Chondrocyte (in vitro differentiated cells): ENCODE results near the gene CARNS1. TPM values are rescaled to one million over a fixed set of nuclear protein-coding genes. Genes with fewer than 3 reads are reported as not detected.

Experiments used
- DNase-seq: peaks from one replicate; pipeline ENCODE4 v3.0.0; 2021; ENCODE audit warnings: mixed read lengths, low spot score
- H3K27ac Mint-ChIP-seq: one replicate; pipeline ENCODE4 v1.8.0; 2021; ENCODE audit warnings: mild to moderate bottlenecking, moderate library complexity, mixed read lengths; ENCODE audit not compliant: unreplicated experiment
- H3K27me3 Mint-ChIP-seq: 2 replicates; pipeline ENCODE4 v1.8.0; 2021; ENCODE audit warnings: low read depth, mixed read lengths
- H3K36me3 Mint-ChIP-seq: 2 replicates; pipeline ENCODE4 v1.8.0; 2021; ENCODE audit warnings: low read depth, mixed read lengths
- H3K4me1 Mint-ChIP-seq: 2 replicates; pipeline ENCODE4 v1.8.0; 2021; ENCODE audit warnings: low read depth, mild to moderate bottlenecking, mixed read lengths
- H3K4me3 Mint-ChIP-seq: one replicate; pipeline ENCODE4 v1.8.0; 2021; ENCODE audit warnings: mild to moderate bottlenecking, moderate library complexity, mixed read lengths; ENCODE audit not compliant: unreplicated experiment
- H3K9me3 Mint-ChIP-seq: 2 replicates; pipeline ENCODE4 v1.8.0; 2021; ENCODE audit warnings: low read depth, mixed read lengths
- total RNA-seq: library from RNA; stranded (reverse); gene quantifications from 3 replicates; pipeline ENCODE4 v1.2.1, GENCODE V29; 2021
- TF ChIP-seq, protein P1 (sequence below): fragments of 200-600 bp; sonication (generic); IDR thresholded peaks from 2 replicates; pipeline ENCODE4 v1.5.0; 2021; ENCODE audit warnings: antibody characterized with exemption, mild to moderate bottlenecking, moderate library complexity

The CARNS1 gene
- total RNA-seq, 1 donor from 2014 or later, result 1.8 TPM

DNA sequence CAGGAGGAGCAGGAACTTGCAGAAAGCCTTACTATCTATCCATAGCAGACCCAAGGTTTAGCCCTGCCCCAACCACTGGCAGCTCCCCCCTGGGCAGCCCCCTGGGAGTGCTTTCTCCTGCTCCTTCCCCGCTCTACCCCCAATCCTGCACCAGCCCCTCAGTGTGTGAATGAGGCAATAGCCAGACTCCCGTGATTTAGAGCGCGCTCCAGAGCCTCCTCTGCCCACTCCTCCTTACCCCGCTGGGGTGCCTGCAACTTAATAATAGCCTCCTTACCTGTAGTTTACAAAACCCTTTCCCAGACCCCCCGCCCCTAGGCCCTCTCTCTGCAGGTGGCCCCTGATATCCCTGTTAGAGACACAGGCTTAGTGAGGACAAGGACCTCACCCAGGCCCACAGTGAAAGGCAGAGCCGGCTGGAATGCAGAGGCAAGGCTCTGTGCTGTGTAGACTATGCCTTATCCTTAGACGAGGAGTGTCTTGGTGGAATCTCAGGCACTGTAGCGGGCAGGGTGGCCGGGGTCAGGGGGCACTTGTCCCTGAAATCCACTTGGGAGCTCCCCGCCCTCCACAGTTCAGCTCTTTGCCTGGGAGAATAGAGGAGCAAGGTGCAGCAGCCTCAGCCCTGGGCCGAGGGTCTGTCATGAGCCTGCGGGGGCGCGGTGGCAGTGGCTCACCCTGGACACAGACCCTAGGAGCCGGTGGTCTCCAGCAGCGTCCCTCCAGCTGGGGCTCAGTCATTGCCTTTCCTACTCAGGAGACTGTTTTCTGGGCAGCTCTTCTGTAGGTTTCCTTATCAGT is 4.3 kb upstream of the CARNS1 start:
- Mint-ChIP-seq H3K36me3 (peaks cover 1% of the 10 kb centered on the region), H3K9me3 (no peaks in the 10 kb centered on the region), H3K27ac (no peak overlapping the region), H3K4me1 (peaks cover 3% of the 10 kb centered on the region), H3K4me3 (no peak overlapping the region), H3K27me3 (peaks cover 11% of the 10 kb centered on the region)
- no peak for DNase-seq
- TF ChIP-seq, protein P1, sequence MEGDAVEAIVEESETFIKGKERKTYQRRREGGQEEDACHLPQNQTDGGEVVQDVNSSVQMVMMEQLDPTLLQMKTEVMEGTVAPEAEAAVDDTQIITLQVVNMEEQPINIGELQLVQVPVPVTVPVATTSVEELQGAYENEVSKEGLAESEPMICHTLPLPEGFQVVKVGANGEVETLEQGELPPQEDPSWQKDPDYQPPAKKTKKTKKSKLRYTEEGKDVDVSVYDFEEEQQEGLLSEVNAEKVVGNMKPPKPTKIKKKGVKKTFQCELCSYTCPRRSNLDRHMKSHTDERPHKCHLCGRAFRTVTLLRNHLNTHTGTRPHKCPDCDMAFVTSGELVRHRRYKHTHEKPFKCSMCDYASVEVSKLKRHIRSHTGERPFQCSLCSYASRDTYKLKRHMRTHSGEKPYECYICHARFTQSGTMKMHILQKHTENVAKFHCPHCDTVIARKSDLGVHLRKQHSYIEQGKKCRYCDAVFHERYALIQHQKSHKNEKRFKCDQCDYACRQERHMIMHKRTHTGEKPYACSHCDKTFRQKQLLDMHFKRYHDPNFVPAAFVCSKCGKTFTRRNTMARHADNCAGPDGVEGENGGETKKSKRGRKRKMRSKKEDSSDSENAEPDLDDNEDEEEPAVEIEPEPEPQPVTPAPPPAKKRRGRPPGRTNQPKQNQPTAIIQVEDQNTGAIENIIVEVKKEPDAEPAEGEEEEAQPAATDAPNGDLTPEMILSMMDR, result no peak

DNA sequence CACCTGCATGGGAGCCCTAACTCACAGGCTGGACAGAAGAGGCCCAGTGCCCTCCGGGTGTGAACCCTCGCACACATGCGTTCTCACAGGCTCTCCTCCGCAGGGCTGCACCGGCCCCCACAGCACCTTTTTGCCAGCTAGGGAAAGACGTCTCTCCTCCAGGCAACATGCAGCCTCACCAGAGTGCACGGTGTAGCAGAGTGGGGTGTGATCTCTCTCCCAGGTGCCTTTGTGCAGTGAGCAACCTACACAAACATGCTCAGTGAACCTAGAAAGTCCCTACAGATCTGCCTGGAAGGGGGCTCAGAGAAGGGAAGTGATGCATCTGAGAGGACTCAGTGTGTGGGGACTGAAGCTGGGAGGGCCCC is 3.7 kb upstream of the CARNS1 start:
- H3K4me1 Mint-ChIP-seq, result peaks cover 9% of the 10 kb centered on the region
- H3K27ac Mint-ChIP-seq, result no peak overlapping the region
- TF ChIP-seq, protein P1, result no peak
- H3K4me3 Mint-ChIP-seq, result no peak overlapping the region
- H3K9me3 Mint-ChIP-seq, result no peaks in the 10 kb centered on the region
- H3K27me3 Mint-ChIP-seq, result peaks cover 11% of the 10 kb centered on the region
- no peak for DNase-seq
- H3K36me3 Mint-ChIP-seq, result peaks cover 1% of the 10 kb centered on the region

DNA sequence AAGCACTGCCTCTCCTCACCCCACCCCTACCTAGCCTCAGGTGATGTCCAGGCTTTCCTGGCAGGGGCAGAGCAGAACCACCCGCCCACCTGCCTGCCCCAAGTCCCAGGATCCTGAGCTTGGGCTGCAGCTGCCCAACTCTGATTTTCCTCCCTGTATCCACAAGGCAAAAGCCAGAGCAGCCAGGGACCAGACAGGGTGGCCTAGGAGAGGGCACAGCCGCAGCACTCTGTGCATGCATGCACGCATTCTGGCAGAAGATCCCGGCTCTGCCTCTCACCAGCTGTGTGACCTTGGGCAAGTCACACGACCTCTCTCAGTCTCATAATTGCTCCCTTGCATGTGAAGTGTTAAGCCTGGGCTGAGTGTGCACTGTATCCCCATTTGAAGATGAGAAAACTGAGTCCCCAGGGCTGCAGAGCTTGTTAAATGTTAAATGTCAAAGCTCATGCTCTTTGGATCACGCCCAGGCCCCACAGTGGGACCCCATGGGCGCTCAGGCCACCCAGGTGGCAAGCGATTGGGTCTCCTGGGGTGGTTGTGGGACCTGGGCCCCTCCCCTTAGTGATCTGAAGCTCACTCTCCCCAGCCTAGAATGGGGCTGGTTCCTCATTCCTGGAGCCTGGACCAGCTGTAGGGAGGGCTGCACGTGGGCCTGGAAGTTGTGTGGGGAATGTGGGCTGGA is 2.8 kb upstream of the CARNS1 start:
- TF ChIP-seq, protein P1, result no peak
- Mint-ChIP-seq H3K27ac (no peak overlapping the region), H3K4me3 (no peak overlapping the region), H3K4me1 (peaks cover 13% of the 10 kb centered on the region), H3K27me3 (peaks cover 11% of the 10 kb centered on the region), H3K36me3 (peaks cover 1% of the 10 kb centered on the region), H3K9me3 (no peaks in the 10 kb centered on the region)
- no peak for DNase-seq

DNA sequence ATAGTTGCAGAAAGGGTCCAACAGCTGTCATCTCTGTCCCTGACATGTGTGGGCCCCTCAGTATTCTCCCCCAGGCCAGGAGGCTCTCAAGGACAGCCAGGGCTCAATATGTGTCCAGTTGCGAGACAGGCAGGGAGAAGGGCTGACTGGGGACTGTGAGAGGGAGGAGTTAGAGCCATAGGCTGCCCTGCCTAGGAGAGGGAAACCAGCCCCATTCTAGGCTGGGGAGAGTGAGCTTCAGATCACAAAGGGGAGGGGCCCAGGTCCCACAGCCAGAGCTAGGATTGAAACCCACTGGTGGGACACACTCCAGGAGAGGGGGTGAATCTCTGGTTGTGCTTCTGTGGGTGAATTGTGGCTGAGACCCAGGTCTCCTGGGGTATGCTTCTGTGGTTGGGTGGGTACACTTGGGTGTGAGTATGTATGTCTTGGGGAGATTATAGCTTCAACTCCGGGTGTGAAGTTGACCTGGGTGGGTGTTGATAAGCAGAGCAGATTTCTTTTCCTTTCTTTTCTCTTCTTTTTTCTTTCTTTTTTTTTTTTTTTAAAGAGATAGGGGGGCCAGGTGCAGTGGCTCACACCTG is 2.1 kb upstream of the CARNS1 start:
- no peak for DNase-seq
- peaks cover 11% of the 10 kb centered on the region for H3K27me3 Mint-ChIP-seq
- no peak overlapping the region for H3K4me3 Mint-ChIP-seq
- TF ChIP-seq, protein P1, result no peak
- H3K4me1 Mint-ChIP-seq, result peaks cover 13% of the 10 kb centered on the region
- H3K27ac Mint-ChIP-seq, result no peak overlapping the region
- H3K36me3 Mint-ChIP-seq, result peaks cover 1% of the 10 kb centered on the region
- H3K9me3 Mint-ChIP-seq, result no peaks in the 10 kb centered on the region
